ENCODE data around the gene QSER1. TPM values are rescaled to one million over a fixed set of nuclear protein-coding genes. Genes with fewer than 3 reads are reported as not detected.
A peak's percentile ranks its signal among the peaks of the same experiment; 100 is the strongest.

The QSER1 gene
- total and polyA plus RNA-seq, 2 experiments from 2014 or later: 29.4 to 132 TPM

- H3K9me2 ChIP-seq (ENCODE audit: insufficient read depth): peaks cover 4% of the 10 kb centered on the region; the same call in 1 of the 2 replicates
- 0 out of 2 replicates have a peak, but pooled peaks cover 1% of the 10 kb centered on the region for H3F3A ChIP-seq (replicated peaks; ENCODE audit: low read depth)
- H3K36me3 Mint-ChIP-seq (ENCODE audit: low read depth): peaks cover 33% of the 10 kb centered on the region
- TF ChIP-seq, protein P1, sequence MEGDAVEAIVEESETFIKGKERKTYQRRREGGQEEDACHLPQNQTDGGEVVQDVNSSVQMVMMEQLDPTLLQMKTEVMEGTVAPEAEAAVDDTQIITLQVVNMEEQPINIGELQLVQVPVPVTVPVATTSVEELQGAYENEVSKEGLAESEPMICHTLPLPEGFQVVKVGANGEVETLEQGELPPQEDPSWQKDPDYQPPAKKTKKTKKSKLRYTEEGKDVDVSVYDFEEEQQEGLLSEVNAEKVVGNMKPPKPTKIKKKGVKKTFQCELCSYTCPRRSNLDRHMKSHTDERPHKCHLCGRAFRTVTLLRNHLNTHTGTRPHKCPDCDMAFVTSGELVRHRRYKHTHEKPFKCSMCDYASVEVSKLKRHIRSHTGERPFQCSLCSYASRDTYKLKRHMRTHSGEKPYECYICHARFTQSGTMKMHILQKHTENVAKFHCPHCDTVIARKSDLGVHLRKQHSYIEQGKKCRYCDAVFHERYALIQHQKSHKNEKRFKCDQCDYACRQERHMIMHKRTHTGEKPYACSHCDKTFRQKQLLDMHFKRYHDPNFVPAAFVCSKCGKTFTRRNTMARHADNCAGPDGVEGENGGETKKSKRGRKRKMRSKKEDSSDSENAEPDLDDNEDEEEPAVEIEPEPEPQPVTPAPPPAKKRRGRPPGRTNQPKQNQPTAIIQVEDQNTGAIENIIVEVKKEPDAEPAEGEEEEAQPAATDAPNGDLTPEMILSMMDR (conservative IDR thresholded peaks at IDR 0.05; ENCODE audit: low read depth in 2 of 2): peak; percentile 66 to 78
- no peak for TF ChIP-seq ZNF114 (CRISPR knock-in tag; IDR thresholded peaks at IDR 0.05)
- peaks cover 16% of the 10 kb centered on the region for H3K4me1 Mint-ChIP-seq
- H4K20me1 ChIP-seq (replicated peaks; ENCODE audit: insufficient read depth): no peaks in the 10 kb centered on the region
- DNase-seq (ENCODE audit: low spot score) (peak; percentile 60), ATAC-seq (peak; percentile 90)
- H3K27me3 Mint-ChIP-seq (ENCODE audit: insufficient read depth, low read depth, poor library complexity): peaks cover 10% of the 10 kb centered on the region
- H2AFZ ChIP-seq: peak overlapping the region; percentile 0; the same call in 1 of the 2 replicates
- no peak overlapping the region for H3K27ac ChIP-seq (ENCODE audit: low read depth)
- H3K4me1 ChIP-seq (ENCODE audit: insufficient read depth): peaks cover 15% of the 10 kb centered on the region
- peaks cover 36% of the 10 kb centered on the region for H3K9me3 Mint-ChIP-seq
- H3K79me2 ChIP-seq (replicated peaks; ENCODE audit: insufficient read depth): peaks cover 4% of the 10 kb centered on the region
- H3K27ac Mint-ChIP-seq: no peak overlapping the region
- H3K4me2 ChIP-seq: no peak overlapping the region
- H3K4me3 Mint-ChIP-seq: no peak overlapping the region
- H3K4me3 ChIP-seq: no peak overlapping the region
- no peaks in the 10 kb centered on the region for H3K36me3 ChIP-seq (ENCODE audit: insufficient read depth)
- no peaks in the 10 kb centered on the region for H3K27me3 ChIP-seq (ENCODE audit: insufficient read depth)
Measured at GRCh38 chr11:32884770-32885384, 7.7 kb upstream of the QSER1 start.

GRCh38 chr11:32885556-32885955 lies 7.1 kb upstream of the QSER1 start:
- Histone ChIP-seq H2AFZ (peak overlapping the region; percentile 0; the same call in 1 of the 2 replicates), H3K4me3 (no peak overlapping the region), H3K9me2 (ENCODE audit: insufficient read depth) (peaks cover 4% of the 10 kb centered on the region; the same call in 1 of the 2 replicates), H3K27me3 (ENCODE audit: insufficient read depth) (no peaks in the 10 kb centered on the region), H3K4me2 (no peak overlapping the region), H3K79me2 (replicated peaks; ENCODE audit: insufficient read depth) (peaks cover 4% of the 10 kb centered on the region), H3K4me1 (ENCODE audit: insufficient read depth) (peaks cover 21% of the 10 kb centered on the region), H3K36me3 (ENCODE audit: insufficient read depth) (no peaks in the 10 kb centered on the region), H4K20me1 (replicated peaks; ENCODE audit: insufficient read depth) (no peaks in the 10 kb centered on the region), H3K27ac (ENCODE audit: low read depth) (no peak overlapping the region), H3F3A (replicated peaks; ENCODE audit: low read depth) (0 out of 2 replicates have a peak, but pooled peaks cover 5% of the 10 kb centered on the region)
- Mint-ChIP-seq H3K27me3 (ENCODE audit: insufficient read depth, low read depth, poor library complexity) (peaks cover 10% of the 10 kb centered on the region), H3K27ac (no peak overlapping the region), H3K36me3 (ENCODE audit: low read depth) (peaks cover 38% of the 10 kb centered on the region), H3K4me1 (peaks cover 22% of the 10 kb centered on the region), H3K9me3 (peaks cover 42% of the 10 kb centered on the region), H3K4me3 (no peak overlapping the region)
- DNase-seq (ENCODE audit: low spot score): peak; percentile 46
- peak; percentile 76 for ATAC-seq
- TF ChIP-seq POLR2AphosphoS5 (IDR thresholded peaks at IDR 0.05; ENCODE audit: low read depth) (no peak), REST (IDR thresholded peaks at IDR 0.05; ENCODE audit: unreplicated experiment) (no peak), ETS1 (IDR thresholded peaks at IDR 0.05) (no peak), EZH2 (IDR thresholded peaks at IDR 0.05; ENCODE audit: low read depth, unreplicated experiment) (no peak)

Measured in GM23338 (cell line).